GM12878 (cell line): ENCODE measurements around the gene GLTP. TPM values are rescaled to one million over a fixed set of nuclear protein-coding genes. Genes with fewer than 3 reads are reported as not detected.
A peak's percentile ranks its signal among the peaks of the same experiment; 100 is the strongest.

Source experiments
- ATAC-seq: fragments of 200-7000 bp; cut with Tn5 transposase; 3 replicates; pipeline ENCODE4 v1.9.1; 2020; ENCODE audit warnings: mild to moderate bottlenecking, moderate library complexity
- BruUV-seq: library from RNA; stranded (reverse); fragments of 400-500 nt; replicated peaks from 2 replicates; lab custom pipeline; 2021; lab: Mats Ljungman, UMichigan
- CTCF ChIA-PET: fragments of 300-600 bp; sonication (Branson Sonifier 250); formaldehyde crosslinking; extraction: SDS; loops from one replicate; lab custom pipeline; 2021; ENCODE audit warnings: inconsistent platforms; lab: Yijun Ruan, JAX
- POLR2A ChIA-PET: fragments of 350-600 bp; formaldehyde crosslinking; extraction: SDS; loops from one replicate; lab custom pipeline; 2021; ENCODE audit warnings: inconsistent platforms; lab: Charles Lee
- RAD21 ChIA-PET: fragments of 300-600 bp; sonication (Branson Sonifier 250); formaldehyde crosslinking; loops from one replicate; lab custom pipeline; 2023; ENCODE audit warnings: antibody characterized with exemption; ENCODE audit not compliant: unreplicated experiment; lab: Charles Lee
- SMC1A ChIA-PET: fragments of 300-600 bp; sonication (Branson Sonifier 250); formaldehyde crosslinking; loops from one replicate; lab custom pipeline; 2023; ENCODE audit not compliant: unreplicated experiment, uncharacterized antibody; lab: Charles Lee
- DNase-seq: peaks from one replicate; pipeline ENCODE4 v3.0.0-alpha.2; 2011; ENCODE audit warnings: low read depth, low spot score
- FAIRE-seq: peaks from 3 replicates; lab custom pipeline; 2011; peaks lifted over from hg19 to GRCh38; lab: Jason Lieb, UNC
- H2AFZ ChIP-seq: 2 replicates; pipeline ENCODE4 v1.6.0; 2011; ENCODE audit warnings: low read depth, low read length, control low read depth; ENCODE audit not compliant: control insufficient read depth
- H3K27ac ChIP-seq: 2 replicates; pipeline ENCODE4 v1.5.1; 2011; ENCODE audit warnings: control low read depth; ENCODE audit not compliant: control insufficient read depth, insufficient read depth
- H3K27me3 ChIP-seq, 2 experiments: replicated peaks in 1 of 2; 2 replicates each; pipeline versions ENCODE4 v1.6.0 to v1.6.1; 2011; ENCODE audit warnings: low read length in 1 of 2; ENCODE audit not compliant: control insufficient read depth in 2 of 2, insufficient read depth in 2 of 2
- H3K36me3 ChIP-seq, 2 experiments: 2 replicates each; pipeline ENCODE4 v1.5.1; 2011; ENCODE audit warnings: low read length in 1 of 2; ENCODE audit not compliant: control insufficient read depth in 2 of 2, insufficient read depth in 2 of 2
- H3K4me1 ChIP-seq: 2 replicates; pipeline ENCODE4 v1.6.1; 2011; ENCODE audit warnings: mild to moderate bottlenecking, low read length, moderate library complexity, mixed read lengths; ENCODE audit not compliant: control insufficient read depth, insufficient read depth
- H3K4me2 ChIP-seq: 2 replicates; pipeline ENCODE4 v1.6.0; 2011; ENCODE audit warnings: control low read depth; ENCODE audit not compliant: control insufficient read depth, insufficient read depth
- H3K4me3 ChIP-seq: fragments of 200-600 bp; sonication (generic); 2 replicates; pipeline ENCODE4 v1.5.1; 2016
- H3K79me2 ChIP-seq: 2 replicates; pipeline ENCODE4 v1.6.0; 2011; ENCODE audit warnings: low read length; ENCODE audit not compliant: control insufficient read depth, insufficient read depth
- H3K9ac ChIP-seq: 2 replicates; pipeline ENCODE4 v1.8.0; 2011; ENCODE audit warnings: low read length, control low read depth, mixed read lengths; ENCODE audit not compliant: control insufficient read depth, insufficient read depth
- H3K9me3 ChIP-seq: replicated peaks from 3 replicates; pipeline ENCODE4 v1.5.1; 2011; ENCODE audit warnings: mild to moderate bottlenecking, low read length; ENCODE audit not compliant: control insufficient read depth, insufficient read depth
- H4K20me1 ChIP-seq: 2 replicates; pipeline ENCODE4 v1.6.0; 2011; ENCODE audit not compliant: control insufficient read depth, insufficient read depth
- KLF5 ChIP-seq: fragments of 450-650 bp; IDR thresholded peaks from 2 replicates; pipeline ENCODE4 v1.6.1; 2014; ENCODE audit warnings: mild to moderate bottlenecking; ENCODE audit not compliant: partially characterized antibody
- NFIC ChIP-seq: IDR thresholded peaks from 2 replicates; pipeline ENCODE4 v1.6.1; 2012; ENCODE audit warnings: low read depth, mild to moderate bottlenecking, inconsistent platforms, low read length, moderate library complexity
- SREBF2 ChIP-seq: IDR thresholded peaks from 2 replicates; pipeline ENCODE4 v1.6.1; 2012; ENCODE audit warnings: mild to moderate bottlenecking, low read length
- WGBS: methylation state at CpG from one replicate; pipeline ENCODE4 v1.1.6; 2016; ENCODE audit warnings: low lambda C conversion rate; ENCODE audit not compliant: insufficient replicate concordance, insufficient coverage; ENCODE audit errors: missing lambda C conversion rate; 5-methylcytosine and 5-hydroxymethylcytosine counted together
- in situ Hi-C: fragments of 300-500 bp; cut with MboI; formaldehyde crosslinking; loops from 9 replicates; pipeline ENCODE4 v1.14.3; 2018; ENCODE audit warnings: mixed read lengths
- intact Hi-C: fragments of 100-400 bp; cut with micrococcal nuclease; formaldehyde crosslinking; loops from one replicate; pipeline ENCODE4 v1.14.2; 2022; ENCODE audit not compliant: unreplicated experiment
- polyA plus RNA-seq, 11 experiments: library from polyadenylated mRNA; depleted of rRNA in 4 of 11; unstranded in 6 of 11; stranded (reverse) in 5 of 11; fragments of >200 nt; fragmentation: Nextera tagmentation in 4 of 11; fragmentation: Illumina TruSeq in 1 of 11; extraction: Ambion mirVana in 4 of 11; extraction: Trizol in 1 of 11; gene quantifications; 1 replicate in 1 of 11; 2 replicates in 10 of 11; pipeline versions ENCODE4 v1.2.1 to v1.2.3, GENCODE V29; 2011 to 2016; ENCODE audit warnings: inconsistent platforms in 2 of 11, missing spikeins in 2 of 11, low read depth in 1 of 11
- total RNA-seq, 4 experiments: library from RNA; depleted of rRNA in 3 of 4; stranded (reverse); fragments of >200 nt in 3 of 4; fragmentation: Illumina TruSeq in 1 of 4; extraction: Trizol in 1 of 4; gene quantifications; 2 replicates each; pipeline versions ENCODE4 v1.2.1 to v1.2.3, GENCODE V29; 2013 to 2021

The GLTP gene
- total and polyA plus RNA-seq, 10 of the 15 experiments (the other 5 are each of a cell fraction or from before 2014, with no cell fraction given), result 16.8 to 44.0 (median 25.3) TPM

GRCh38 chr12:109828754-109829511 lies 51.4 kb downstream of the GLTP start:
- no peak for ATAC-seq
- no TSS peak for BruUV-seq
- Histone ChIP-seq H3K27me3 (peaks cover 2 to 5% of the 10 kb centered on the region in 2 experiments; a peak in 3 of 4 replicates), H3K9me3 (no peaks in the 10 kb centered on the region), H3K79me2 (no peaks in the 10 kb centered on the region), H4K20me1 (no peaks in the 10 kb centered on the region), H3K36me3 (no peaks in the 10 kb centered on the region), H3K27ac (no peak overlapping the region), H3K4me1 (no peaks in the 10 kb centered on the region), H2AFZ (no peak overlapping the region), H3K9ac (no peak overlapping the region), H3K4me3 (no peak overlapping the region), H3K4me2 (no peak overlapping the region)
- WGBS, result 22% methylated on average over 3 of the region's 3 CpGs
- no peak for FAIRE-seq
- no peak for TF ChIP-seq KLF5
- no peak for DNase-seq
- CTCF ChIA-PET, result interaction anchor here (0.8 to 2.0 kb wide), 5 partner anchors 14 to 24 kb away, joined by 3 to 18 read pairs (median 4); no protein-coding TSS in a partner anchor
- RAD21 ChIA-PET, result no interaction called here
- in situ Hi-C loops, result no loop called here
- intact Hi-C loops, result no loop called here
- SMC1A ChIA-PET, result no interaction called here
- POLR2A ChIA-PET, result interaction anchor here (0.7 kb wide), 1 partner anchor 18 kb away, joined by 3 read pairs; no protein-coding TSS in a partner anchor

- in situ Hi-C loops, result no loop called here
- Histone ChIP-seq H3K4me3 (no peak overlapping the region), H3K9ac (no peak overlapping the region), H3K9me3 (no peaks in the 10 kb centered on the region), H3K4me2 (no peak overlapping the region), H3K36me3 (no peaks in the 10 kb centered on the region), H3K27me3 (peaks cover 0 to 5% of the 10 kb centered on the region in 2 experiments; a peak in 3 of 4 replicates), H2AFZ (no peak overlapping the region), H4K20me1 (no peaks in the 10 kb centered on the region), H3K27ac (no peak overlapping the region), H3K4me1 (no peaks in the 10 kb centered on the region), H3K79me2 (no peaks in the 10 kb centered on the region)
- WGBS, result 21% methylated on average over 19 of the region's 19 CpGs
- no peak for FAIRE-seq
- ChIA-PET SMC1A (no interaction called here), RAD21 (no interaction called here), POLR2A (no interaction called here), CTCF (interaction anchor here (1.2 to 2.0 kb wide), 3 partner anchors 15 to 25 kb away, joined by 4 to 18 read pairs (median 4); no protein-coding TSS in a partner anchor)
- DNase-seq, result no peak
- intact Hi-C loops, result no loop called here
- no TSS peak for BruUV-seq
- ATAC-seq, result peak; percentile 26; the same call in 2 of the 3 replicates
- TF ChIP-seq NFIC, result peak; percentile 44; the same call in 1 of the 2 replicates
- no peak for TF ChIP-seq SREBF2
Observed at GRCh38 chr12:109827566-109828550, 52.5 kb downstream of the GLTP start.
